GM21367 (cell line): ENCODE results near the gene TBC1D5.
"Not testable (repeated sequence)": the region's sequence is repeated elsewhere in the genome, so short reads cannot be mapped to it uniquely, and the experiment has no call there.

Experiments
- ATAC-seq: cut with Tn5 transposase; IDR thresholded peaks from one replicate; pipeline ENCODE4 v1.9.1; 2021; ENCODE audit not compliant: unreplicated experiment

Gene TBC1D5

GRCh38 chr3:17151598-17152373 is 590.6 kb downstream of the TBC1D5 start:
- peak; percentile 98 for ATAC-seq

- ATAC-seq = no peak
Observed at GRCh38 chr3:17149076-17149475, 593.4 kb downstream of the TBC1D5 start.

DNA sequence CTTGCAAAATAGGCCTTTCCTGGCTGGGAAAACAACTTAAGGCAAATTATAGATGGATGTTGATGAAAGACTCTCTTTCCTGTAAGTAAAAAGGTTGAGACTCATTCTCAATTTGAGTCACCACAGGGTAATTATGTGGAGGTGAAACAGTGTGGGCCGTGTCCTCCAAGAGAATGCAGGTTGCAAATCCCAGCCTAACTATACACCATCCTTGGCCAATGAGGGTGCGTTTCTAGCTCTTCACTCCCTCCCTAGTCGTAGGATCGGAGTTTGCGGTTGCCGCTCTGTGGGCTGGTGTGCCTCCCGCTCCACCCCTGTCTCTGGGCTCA is 597.8 kb downstream of the TBC1D5 start:
- no peak for ATAC-seq

DNA sequence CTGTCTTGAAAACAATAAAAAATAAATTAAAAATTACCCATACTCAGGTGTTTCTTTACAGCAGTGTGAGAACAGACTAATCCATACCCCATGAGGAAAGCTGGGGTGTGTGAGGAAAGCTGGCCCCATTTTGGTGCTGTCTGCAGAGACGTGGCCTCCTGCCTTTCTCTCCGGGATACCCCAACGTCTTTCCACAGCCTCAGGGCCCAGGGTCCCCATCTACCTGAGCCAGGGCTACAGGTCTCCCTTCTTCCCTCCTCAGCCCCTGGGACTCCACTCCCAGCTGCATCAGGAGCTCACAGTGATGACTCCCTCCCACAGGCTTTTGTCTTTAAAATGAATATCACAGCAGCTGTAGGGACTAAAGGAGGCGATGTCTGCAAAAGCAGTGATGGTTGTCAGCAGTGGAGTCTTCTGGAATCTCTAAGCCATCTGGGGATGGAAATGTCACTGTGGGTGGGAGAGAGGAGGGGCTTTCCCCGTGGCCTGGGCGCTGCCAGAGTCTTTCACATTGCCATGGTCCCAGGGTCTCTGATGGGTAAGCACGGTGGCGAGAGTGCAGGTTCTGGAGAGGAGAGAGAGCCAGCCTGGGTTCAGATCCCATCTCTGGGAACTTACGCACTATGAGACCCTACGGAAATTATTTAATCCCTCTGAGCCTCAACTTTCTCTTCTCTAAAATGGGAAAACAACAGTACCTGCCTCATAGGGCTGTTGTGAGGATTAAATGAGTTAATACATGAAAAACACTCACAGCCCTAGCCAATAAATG is 598.4 kb downstream of the TBC1D5 start:
- no peak for ATAC-seq

- ATAC-seq = no peak
Observed at GRCh38 chr3:17142516-17142915, 599.9 kb downstream of the TBC1D5 start.

GRCh38 chr3:17141699-17142098 is 600.7 kb downstream of the TBC1D5 start:
- no peak for ATAC-seq

DNA sequence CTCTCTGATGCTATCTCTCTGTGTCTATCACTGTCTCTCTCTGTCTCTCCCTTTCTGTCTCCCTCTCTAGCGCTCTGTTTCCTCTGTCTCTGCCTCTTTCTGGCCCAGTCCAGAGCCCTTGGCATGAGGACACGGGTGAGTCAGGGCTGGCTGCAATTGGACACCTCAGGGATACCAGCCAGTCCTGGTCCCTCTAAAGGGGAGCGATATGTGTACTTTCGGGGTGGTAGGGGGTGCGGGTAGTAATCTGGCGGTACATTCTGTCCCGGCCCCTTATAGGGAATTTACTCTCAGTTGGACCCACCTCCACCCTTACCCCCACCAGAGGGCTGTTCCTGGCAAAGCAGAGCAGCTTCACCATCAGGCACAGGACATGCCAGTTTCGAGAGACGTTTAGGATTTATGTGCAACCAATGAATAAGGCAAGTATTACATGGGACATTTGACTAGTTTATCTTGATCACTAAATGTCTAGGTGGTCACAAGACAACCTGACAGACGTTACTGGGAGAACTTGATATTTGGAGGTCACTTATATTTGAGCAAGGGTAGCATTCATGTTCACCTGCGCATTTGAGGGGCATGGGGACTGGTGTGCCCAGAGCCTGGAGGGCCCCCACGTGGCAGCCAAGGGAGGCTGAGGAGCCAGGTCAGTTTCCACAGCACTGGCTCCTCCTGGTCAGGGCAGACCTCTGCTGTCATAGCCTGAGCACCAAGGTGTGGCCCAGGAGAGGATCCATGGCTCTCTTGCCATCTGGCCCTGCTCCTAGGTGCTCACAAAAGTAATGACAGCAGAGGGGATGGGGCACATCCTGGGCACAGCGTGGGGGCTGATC is 601.5 kb downstream of the TBC1D5 start:
- no peak for ATAC-seq

DNA sequence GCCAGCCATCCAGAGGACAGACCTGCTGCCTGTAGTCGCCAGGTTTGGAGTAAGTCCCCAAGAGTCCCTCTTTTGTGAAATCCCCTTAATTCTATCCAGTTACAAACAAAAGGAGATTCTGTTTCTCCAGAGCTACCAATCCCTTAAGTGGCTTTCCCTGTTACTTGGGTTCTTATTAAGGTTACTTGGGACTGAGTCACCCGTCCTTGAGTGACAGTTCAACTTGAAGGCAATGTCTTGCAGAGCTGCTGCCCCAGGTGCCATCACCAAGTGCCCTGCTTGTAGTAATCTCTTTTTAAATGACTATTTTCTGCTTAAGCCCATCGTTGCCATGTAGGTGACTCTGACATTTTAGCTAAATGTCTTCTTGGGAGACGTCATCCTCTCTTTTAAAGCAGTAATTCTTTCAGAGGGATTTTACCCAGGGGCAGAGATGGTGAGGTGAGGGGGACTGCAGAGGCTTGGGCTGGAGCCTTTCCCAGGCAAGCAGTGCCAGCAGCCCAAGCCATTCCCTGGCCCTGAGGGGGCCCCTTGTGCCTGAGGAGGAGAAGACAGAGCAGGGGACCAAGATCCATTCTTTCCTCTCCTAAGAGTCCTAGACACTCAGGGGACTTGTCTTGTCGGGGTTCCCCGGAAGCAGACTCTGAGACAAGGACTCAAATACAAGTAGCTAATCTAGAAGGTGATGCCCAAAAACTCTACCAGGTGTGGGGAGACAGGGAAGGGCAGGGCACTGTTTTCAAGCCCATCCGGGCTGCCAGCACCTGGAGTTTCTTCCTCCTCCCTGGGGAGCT is 604.0 kb downstream of the TBC1D5 start:
- ATAC-seq = no peak

DNA sequence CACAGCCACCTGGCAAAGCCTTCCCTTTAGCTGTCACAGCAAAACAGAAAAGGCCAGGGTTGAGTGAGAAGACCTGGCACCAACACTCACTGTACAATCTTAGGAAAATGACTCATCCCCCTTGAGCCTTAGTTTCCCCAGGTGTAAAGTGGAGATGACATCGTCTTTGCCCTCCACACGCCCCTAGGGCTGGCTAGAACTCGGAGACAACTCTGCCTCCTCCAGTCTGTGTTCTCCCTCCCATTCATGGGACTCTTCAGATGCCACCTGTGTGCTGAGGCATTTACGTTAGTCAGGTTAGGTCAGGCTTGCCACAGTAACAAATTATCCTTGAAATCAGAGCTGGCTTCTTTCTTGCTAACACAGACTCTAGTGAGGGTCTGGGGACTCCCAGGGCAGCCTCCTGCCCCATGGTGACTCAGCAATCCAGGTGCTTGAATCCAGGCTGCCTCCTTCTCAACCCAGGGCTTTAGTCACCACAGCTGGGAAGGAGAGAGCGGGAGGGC is 605.1 kb downstream of the TBC1D5 start:
- no peak for ATAC-seq

DNA sequence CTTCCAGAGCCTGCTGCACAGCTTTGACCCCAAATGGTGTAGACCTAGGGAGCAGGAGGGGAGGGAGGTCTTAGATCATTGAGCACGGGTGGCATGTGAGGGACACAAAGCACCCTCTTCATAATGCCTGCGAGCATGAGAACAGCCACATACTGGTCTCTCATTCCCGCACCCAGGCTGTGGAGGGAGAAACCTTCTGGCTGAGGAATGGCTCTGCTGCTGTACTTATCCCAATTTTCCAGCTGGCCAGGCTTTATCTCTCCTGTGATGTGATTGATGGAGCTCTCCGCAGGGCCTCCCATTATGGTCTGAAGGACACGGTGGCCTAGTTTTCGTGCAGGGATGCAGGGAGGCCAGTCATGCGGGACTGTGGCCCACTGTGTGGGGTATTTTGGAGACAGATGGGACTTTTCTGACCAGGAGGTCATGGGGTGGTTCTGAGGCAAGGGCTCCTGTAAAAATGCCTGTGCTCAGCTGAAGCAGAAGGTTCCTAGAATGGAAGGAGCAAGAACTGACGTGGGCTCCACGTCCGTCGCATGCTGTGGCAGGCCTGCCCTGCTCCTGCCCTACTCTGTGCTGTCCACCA is 606.2 kb downstream of the TBC1D5 start:
- ATAC-seq = no peak

DNA sequence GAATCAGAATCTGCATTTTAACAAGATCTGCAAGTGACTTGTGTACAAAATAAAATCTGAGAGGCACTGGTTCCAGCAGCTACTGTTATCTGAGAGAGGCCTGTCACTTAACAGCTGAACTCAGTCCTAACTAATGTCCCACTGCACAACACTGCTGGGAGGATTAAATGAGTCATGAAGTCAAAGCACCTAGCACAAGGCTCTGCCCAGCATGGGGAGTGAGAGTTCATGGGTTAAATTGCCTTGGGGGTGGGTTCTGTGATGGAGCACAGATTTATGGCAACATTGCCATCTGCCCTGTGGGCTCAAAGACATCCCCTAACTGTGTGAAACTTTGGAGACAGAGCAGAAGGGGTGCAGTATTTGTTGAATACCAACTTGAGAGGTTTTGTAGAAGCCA is 606.7 kb downstream of the TBC1D5 start:
- ATAC-seq = no peak

DNA sequence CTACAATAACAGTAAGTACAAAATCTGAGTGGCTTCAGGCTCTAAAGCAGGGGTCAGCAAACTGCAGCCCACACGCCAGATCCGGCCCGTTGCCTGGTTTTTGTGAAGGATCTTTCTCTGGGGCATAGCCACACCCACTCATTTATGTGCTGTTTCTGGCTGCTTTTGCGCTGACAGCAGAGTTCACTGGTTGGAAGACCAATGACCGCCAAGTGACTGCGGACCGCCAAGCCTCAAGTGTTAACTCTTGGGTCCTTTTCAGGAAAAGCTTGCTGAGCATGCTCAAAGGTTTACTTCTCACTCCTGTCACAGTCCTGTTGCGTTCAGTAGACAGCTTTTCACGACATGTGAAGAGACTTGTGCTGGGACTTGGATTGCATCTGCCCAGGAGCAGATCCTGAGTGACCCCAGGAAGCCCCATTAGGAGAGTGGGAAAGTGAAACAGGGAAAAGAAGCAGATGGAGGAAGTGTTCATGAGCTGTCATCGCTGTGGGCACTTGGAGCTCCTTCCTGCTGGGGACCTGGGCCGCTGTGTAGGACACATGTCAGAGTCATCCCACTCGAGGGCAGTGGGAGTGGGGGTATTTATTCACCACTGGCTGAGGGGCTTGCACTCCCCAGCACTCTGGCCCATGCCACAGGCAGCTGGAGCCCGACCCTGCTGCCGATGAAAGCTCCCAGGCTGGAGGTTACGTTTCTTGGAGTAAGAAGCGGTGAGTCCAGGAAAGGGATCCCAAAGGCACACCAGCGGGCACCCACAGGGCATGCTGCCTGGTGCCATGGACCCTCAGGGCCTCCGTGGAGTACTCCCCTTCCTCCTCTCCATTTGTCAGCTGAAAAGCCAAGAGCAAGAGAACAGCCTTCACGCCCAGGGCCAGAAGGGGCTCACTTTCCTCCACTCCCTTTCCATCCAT is 608.5 kb downstream of the TBC1D5 start:
- ATAC-seq = no peak

- no peak for ATAC-seq
Observed at GRCh38 chr3:17132286-17133115, 609.9 kb downstream of the TBC1D5 start.

DNA sequence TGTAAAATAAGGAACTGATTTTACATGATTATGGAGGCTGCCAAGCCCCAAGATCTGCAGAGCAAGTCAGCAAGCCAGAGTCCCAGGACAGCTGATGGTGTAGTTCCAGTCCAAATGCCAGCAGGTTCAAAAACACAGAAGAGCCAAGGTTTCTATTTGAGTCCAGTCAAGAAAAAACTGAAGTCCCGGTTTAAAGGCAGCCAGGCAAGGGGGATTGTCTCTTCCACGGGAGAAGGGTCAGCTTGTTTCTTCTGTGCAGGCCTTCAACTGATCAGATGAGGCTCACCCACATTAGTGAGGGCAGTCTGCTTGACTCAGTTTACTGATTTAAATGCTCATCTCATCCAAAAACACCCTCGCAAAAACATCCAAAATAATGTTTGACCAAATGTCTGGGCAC is 611.5 kb downstream of the TBC1D5 start:
- no peak for ATAC-seq

DNA sequence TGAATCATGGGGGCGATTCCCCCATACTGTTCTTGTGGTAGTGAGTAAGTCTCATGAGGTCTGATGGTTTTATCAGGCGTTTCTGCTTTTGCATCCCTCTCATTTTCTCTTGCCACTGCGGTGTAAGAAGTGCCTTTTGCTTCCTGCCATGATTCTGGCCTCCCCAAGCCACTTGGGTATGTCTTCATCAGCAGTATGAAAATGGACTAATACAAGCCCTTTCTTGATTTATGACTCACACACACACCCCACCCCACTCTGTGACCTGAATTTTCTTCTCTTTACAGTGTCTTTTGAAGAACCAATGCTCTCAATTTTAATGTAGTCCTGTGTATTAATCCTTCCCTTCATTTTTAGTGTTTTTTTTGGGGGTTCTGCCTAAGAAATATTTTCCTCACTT is 612.9 kb downstream of the TBC1D5 start:
- no peak for ATAC-seq

DNA sequence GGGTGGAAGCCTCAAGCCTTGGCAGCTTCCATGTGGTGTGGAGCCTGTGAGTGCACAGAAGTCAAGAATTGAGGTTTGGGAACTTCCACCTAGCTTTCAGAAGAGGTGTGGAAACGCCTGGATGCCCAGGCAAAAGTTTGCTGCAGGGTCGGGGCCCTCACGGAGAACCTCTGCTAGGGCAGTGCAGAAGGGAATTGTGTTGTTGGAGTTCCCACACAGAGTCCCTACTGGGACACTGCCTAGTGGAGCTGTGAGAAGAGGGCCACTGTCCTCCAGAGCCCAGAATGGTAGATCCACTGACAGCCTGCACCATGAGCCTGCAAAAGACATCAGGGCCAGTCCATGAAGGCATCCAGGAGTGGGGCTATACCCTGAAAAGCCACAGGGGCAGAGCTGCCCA is 613.8 kb downstream of the TBC1D5 start:
- not testable (repeated sequence) for ATAC-seq

DNA sequence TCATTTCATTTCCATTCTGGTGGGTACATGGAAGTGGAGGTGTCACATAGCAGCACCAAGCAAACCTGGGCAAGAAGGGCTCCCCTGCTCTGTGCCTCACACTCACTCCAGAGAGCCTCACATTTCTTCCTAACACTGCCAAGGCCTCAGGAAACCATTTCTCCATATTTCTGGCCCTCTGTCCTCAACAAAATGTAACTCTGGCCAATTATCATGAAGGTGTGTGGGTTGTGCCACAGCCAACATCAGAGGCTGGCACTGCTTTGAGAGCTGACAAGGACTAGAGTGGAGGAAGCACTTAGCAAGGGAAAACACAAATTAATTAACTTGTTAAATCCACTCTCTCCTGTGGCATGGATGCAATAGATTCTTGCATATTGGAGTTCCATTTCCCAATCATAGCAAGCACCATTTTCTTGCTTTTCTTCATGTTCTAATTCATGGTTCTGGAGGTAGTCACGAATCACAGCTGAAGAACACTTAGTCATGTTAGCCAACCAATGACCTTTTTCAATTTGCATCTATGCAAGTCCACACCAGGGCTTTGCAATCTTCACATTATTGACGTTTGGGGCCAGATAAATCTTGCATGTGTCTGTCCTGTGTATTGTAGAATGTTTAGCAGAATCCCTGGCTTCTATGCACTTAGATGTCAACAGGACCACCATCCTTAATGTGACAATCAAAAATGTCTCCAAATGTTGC is 616.5 kb downstream of the TBC1D5 start:
- ATAC-seq = no peak

DNA sequence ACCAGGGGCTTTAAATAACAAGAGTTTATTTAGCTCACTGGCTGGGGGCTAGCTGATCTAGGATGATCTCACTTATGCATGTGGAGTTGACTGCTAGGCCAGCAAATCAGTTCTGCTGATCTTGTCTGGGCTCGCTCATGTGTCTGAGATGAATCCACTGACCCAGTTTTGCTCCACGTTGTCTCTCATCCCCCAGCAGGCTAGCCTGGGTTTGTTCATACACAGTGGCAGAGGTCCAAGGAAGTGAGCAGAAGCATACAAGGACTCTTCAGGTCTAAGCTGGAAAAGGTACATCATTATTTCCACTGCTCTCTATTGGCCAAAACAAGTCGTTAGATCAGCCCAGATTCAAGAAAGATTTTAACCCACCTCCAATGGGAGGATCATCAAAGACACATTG is 619.7 kb downstream of the TBC1D5 start:
- ATAC-seq = no peak
